Body of pancreas (tissue), 4 donors: ENCODE measurements around the gene HSPB7.

Source experiments
- POLR2A ChIP-seq, 3 donors: fragments of 450-650 bp; IDR thresholded peaks; one replicate each; pipeline ENCODE4 v1.6.1; 2016; ENCODE audit warnings: antibody characterized with exemption in 3 of 3, mild to moderate bottlenecking in 2 of 3
- TF ChIP-seq, protein P1 (sequence below), 7 experiments: fragments of 450-650 bp in 4 of 7; fragments of 200-600 bp in 3 of 7; sonication (generic) in 3 of 7; IDR thresholded peaks; one replicate each; pipeline ENCODE4 v1.5.1; 2016 to 2019; ENCODE audit warnings: antibody characterized with exemption in 7 of 7

DNA sequence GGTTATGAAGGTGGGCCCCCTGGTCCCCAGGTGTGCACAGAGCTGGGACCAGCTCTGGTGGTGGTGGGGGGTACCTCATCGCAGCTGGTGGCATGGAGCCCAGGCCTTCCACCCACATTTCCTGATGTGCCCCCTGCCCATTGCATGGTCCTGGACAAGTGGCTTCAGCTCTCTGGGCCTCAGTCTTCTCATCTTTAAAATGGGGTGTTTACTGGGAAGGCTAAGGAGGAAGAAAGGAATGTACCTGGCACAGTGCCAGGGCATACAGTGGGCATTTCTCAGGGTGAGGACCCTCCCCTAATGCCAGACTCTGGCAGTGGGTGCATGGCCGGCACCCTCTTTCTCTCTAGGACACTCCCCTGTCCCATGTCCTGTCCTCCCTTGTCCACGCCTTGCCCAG lies 33.2 kb upstream of the HSPB7 start:
- no peak for TF ChIP-seq POLR2A (IDR thresholded peaks at IDR 0.05)
- TF ChIP-seq, protein P1, sequence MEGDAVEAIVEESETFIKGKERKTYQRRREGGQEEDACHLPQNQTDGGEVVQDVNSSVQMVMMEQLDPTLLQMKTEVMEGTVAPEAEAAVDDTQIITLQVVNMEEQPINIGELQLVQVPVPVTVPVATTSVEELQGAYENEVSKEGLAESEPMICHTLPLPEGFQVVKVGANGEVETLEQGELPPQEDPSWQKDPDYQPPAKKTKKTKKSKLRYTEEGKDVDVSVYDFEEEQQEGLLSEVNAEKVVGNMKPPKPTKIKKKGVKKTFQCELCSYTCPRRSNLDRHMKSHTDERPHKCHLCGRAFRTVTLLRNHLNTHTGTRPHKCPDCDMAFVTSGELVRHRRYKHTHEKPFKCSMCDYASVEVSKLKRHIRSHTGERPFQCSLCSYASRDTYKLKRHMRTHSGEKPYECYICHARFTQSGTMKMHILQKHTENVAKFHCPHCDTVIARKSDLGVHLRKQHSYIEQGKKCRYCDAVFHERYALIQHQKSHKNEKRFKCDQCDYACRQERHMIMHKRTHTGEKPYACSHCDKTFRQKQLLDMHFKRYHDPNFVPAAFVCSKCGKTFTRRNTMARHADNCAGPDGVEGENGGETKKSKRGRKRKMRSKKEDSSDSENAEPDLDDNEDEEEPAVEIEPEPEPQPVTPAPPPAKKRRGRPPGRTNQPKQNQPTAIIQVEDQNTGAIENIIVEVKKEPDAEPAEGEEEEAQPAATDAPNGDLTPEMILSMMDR (IDR thresholded peaks at IDR 0.05), result no peak
